ACC112 (cell line): ENCODE data around the gene CAMKMT.

Experiments used
- H2AFZ ChIP-seq: fragments of 200-600 bp; sonication (generic); one replicate; pipeline ENCODE4 v1.6.0; 2017; ENCODE audit warnings: antibody characterized with exemption, low read length; ENCODE audit not compliant: unreplicated experiment
- H3K27ac ChIP-seq: fragments of 200-600 bp; sonication (generic); 2 replicates; pipeline ENCODE4 v1.5.1; 2014; ENCODE audit warnings: low read depth, mild to moderate bottlenecking, antibody characterized with exemption, low read length, moderate library complexity
- H3K27me3 ChIP-seq: fragments of 200-600 bp; sonication (generic); 2 replicates; pipeline ENCODE4 v1.6.1; 2014; ENCODE audit warnings: mild to moderate bottlenecking, antibody characterized with exemption, low read length, moderate library complexity, mixed read lengths; ENCODE audit not compliant: insufficient read depth
- H3K36me3 ChIP-seq: fragments of 200-600 bp; sonication (generic); 2 replicates; pipeline ENCODE4 v1.6.1; 2016; ENCODE audit warnings: mild to moderate bottlenecking, antibody characterized with exemption, low read length, moderate library complexity, mixed read lengths; ENCODE audit not compliant: insufficient read depth
- H3K4me1 ChIP-seq: fragments of 200-600 bp; sonication (generic); one replicate; pipeline ENCODE4 v1.6.1; 2016; ENCODE audit warnings: low read length, mixed read lengths; ENCODE audit not compliant: insufficient read depth, unreplicated experiment, control insufficient read depth
- H3K4me3 ChIP-seq: fragments of 200-600 bp; sonication (generic); 2 replicates; pipeline ENCODE4 v1.5.1; 2014; ENCODE audit warnings: mild to moderate bottlenecking, low read depth, low read length
- H3K79me2 ChIP-seq: fragments of 200-600 bp; sonication (generic); one replicate; pipeline ENCODE4 v1.6.0; 2016; ENCODE audit warnings: low read length; ENCODE audit not compliant: control insufficient read depth, unreplicated experiment, insufficient read depth

Gene CAMKMT

DNA sequence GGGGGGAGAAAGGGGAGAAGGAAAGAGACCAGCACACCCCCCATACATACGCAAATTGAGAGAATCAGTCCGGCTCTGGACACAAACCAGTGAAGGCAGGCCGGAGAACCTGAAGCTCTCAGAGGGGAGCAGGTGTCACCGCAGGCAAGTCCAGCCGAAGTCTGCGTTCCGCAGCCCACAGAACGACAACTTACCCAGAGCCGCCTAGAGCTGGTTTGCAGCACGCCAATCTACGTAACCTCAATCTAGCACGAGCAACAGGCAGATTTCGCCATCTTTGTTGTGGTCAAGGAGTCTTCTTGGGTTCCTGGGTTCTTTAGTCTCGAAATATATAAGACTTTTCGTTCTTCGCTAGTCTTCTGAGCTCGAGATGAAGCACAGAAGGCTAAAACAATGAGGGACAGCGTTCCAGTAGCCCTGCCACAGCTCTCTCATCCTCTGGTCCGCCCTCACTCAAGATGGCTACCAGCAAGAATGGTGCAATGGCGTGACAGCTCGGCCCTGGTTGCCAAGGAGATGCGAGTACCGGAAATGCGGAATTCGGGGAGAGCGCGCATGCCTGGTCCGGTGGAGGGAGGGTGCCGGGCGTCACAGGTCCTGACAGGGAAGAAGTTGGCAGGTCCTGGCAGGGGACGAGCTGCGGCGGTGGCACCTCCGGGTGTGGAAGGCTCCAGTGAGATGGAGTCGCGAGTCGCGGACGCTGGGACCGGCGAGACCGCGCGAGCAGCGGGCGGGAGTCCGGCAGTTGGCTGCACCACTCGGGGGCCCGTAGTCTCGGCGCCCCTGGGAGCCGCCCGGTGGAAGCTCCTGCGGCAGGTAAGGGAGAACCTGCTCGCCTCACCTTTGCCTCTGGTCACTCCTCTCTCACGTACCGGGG is at the start of gene CAMKMT, which contains the start of gene PREPL:
Gene CAMKMT, plus strand, starts transcription at position 618 of the 877 bp plus-strand sequence.
Gene PREPL, minus strand, starts transcription at position 165 of the 877 bp plus-strand sequence. CDS start 15,152 bp downstream, outside the sequence.
- H3K4me1 ChIP-seq = peaks cover 14% of the 10 kb centered on the region
- peak within 1 kb of the TSS; percentile 94 for H2AFZ ChIP-seq
- H3K27me3 ChIP-seq = no peaks in the 10 kb centered on the region
- H3K27ac ChIP-seq = peak within 1 kb of the TSS; percentile 96
- no peaks in the 10 kb centered on the region for H3K36me3 ChIP-seq
- H3K79me2 ChIP-seq = peaks cover 31% of the 10 kb centered on the region
- peak within 1 kb of the TSS; percentile 89 for H3K4me3 ChIP-seq

DNA sequence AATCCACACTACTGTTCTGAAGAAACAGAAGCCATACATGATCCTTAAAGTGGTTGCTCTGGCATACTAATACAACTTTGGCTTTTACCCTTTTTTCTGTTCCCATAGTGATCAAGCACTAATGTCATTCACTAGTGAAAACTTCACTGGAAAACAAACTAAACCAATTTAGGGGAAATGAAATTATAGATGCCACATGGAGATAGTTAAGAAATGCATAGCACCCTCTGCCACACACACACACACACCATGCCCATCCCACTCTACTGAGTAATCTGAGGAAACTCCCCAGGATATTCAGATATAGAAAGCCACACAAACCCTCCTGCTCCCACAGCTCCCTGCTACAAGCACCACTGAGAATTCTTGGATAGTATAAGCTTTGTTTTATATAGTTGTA is 47.4 kb upstream of the CAMKMT start:
- Histone ChIP-seq H3K79me2 (no peaks in the 10 kb centered on the region), H3K27me3 (no peaks in the 10 kb centered on the region), H3K4me1 (no peaks in the 10 kb centered on the region), H2AFZ (no peak overlapping the region), H3K36me3 (peaks cover 60% of the 10 kb centered on the region), H3K4me3 (no peak overlapping the region), H3K27ac (no peak overlapping the region)

DNA sequence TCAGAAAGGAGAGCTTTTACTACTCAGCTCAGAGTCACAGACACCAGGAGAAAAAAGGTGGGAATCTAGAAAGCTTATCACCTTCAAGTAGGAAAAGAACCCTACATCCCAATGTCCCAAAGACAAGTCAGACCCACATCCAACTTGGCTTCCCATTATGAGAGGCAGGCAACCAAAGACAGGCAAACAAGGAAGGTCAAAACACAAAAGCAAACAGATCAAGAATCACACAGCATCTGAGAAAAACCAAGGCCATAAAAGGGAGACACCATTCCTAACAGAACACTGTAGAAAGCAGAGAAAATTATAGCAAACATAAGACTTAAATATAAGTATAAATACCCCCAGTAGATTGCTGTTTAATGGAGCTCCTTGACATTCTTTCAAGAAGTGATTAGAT is 45.8 kb upstream of the CAMKMT start:
- no peaks in the 10 kb centered on the region for H3K4me1 ChIP-seq
- no peaks in the 10 kb centered on the region for H3K27me3 ChIP-seq
- H3K4me3 ChIP-seq = no peak overlapping the region
- H3K27ac ChIP-seq = no peak overlapping the region
- H3K36me3 ChIP-seq = peaks cover 66% of the 10 kb centered on the region
- no peak overlapping the region for H2AFZ ChIP-seq
- no peaks in the 10 kb centered on the region for H3K79me2 ChIP-seq

DNA sequence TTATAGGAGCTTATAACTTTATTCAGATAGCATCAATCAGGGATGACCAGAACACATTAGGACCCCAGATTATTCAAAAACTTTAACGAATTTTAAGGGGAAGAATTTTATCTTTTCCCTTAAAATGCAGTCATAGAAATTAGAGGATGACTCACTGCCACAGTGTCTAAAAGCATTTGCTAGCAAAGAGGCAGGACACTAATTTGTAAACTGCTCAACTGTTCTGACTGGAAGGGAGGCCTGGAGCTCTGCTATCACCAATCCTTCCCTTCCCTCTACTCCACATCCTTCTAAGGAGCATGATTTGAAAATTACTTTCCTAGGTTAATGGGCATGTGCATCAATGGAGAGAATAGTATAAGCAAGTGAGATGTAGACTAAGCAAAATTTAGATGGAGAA is 40.9 kb upstream of the CAMKMT start:
- Histone ChIP-seq H3K4me1 (peaks cover 11% of the 10 kb centered on the region), H2AFZ (no peak overlapping the region), H3K27me3 (no peaks in the 10 kb centered on the region), H3K4me3 (no peak overlapping the region), H3K36me3 (peaks cover 54% of the 10 kb centered on the region), H3K27ac (no peak overlapping the region), H3K79me2 (no peaks in the 10 kb centered on the region)

GRCh38 chr2:44321360-44321759 is 40.4 kb upstream of the CAMKMT start:
- no peaks in the 10 kb centered on the region for H3K79me2 ChIP-seq
- no peak overlapping the region for H3K27ac ChIP-seq
- H2AFZ ChIP-seq = no peak overlapping the region
- peaks cover 11% of the 10 kb centered on the region for H3K4me1 ChIP-seq
- no peaks in the 10 kb centered on the region for H3K27me3 ChIP-seq
- H3K4me3 ChIP-seq = no peak overlapping the region
- H3K36me3 ChIP-seq = peaks cover 49% of the 10 kb centered on the region

- Histone ChIP-seq H3K27me3 (no peaks in the 10 kb centered on the region), H2AFZ (no peak overlapping the region), H3K36me3 (peaks cover 45% of the 10 kb centered on the region)
These were observed 36.7 kb upstream of the CAMKMT start for GRCh38 chr2:44324971-44325426.

DNA sequence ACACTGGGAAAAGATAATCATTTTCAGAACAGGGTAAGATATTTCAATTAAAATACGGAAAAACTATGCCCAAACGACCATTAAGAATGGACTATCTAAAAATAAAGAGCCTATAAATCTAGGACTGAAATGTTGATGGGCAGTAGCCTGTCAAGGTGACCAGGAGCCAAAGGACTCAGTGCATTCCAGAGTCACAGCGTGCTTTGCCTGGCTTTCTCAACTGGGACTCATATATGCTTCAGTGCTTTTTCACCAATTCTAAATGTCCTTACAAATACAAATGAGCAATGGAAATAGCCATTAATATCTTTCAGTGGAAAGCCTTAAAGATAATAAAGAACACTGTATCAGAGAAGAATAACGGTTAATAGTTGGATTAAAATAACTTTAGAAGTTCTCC is 35.9 kb upstream of the CAMKMT start:
- no peaks in the 10 kb centered on the region for H3K27me3 ChIP-seq
- no peak overlapping the region for H2AFZ ChIP-seq
- peaks cover 38% of the 10 kb centered on the region for H3K36me3 ChIP-seq
- H3K4me3 ChIP-seq = no peak overlapping the region
- peaks cover 11% of the 10 kb centered on the region for H3K4me1 ChIP-seq
- H3K27ac ChIP-seq = no peak overlapping the region
- H3K79me2 ChIP-seq = no peaks in the 10 kb centered on the region

More at GRCh38 chr2:44324971-44325426, 36.7 kb upstream of the CAMKMT start:
- Histone ChIP-seq H3K79me2 (no peaks in the 10 kb centered on the region), H3K27ac (no peak overlapping the region), H3K4me3 (no peak overlapping the region), H3K4me1 (peaks cover 11% of the 10 kb centered on the region)

GRCh38 chr2:44326548-44327264 is 35.0 kb upstream of the CAMKMT start:
- H3K79me2 ChIP-seq = no peaks in the 10 kb centered on the region
- no peaks in the 10 kb centered on the region for H3K27me3 ChIP-seq
- peaks cover 31% of the 10 kb centered on the region for H3K36me3 ChIP-seq
- no peak overlapping the region for H3K4me3 ChIP-seq
- H3K4me1 ChIP-seq = peaks cover 11% of the 10 kb centered on the region
- no peak overlapping the region for H3K27ac ChIP-seq
- H2AFZ ChIP-seq = no peak overlapping the region

GRCh38 chr2:44328750-44329149 is 33.0 kb upstream of the CAMKMT start:
- Histone ChIP-seq H3K4me3 (no peak overlapping the region), H3K4me1 (peaks cover 11% of the 10 kb centered on the region), H2AFZ (no peak overlapping the region), H3K27ac (no peak overlapping the region), H3K79me2 (no peaks in the 10 kb centered on the region), H3K36me3 (peaks cover 28% of the 10 kb centered on the region), H3K27me3 (no peaks in the 10 kb centered on the region)

DNA sequence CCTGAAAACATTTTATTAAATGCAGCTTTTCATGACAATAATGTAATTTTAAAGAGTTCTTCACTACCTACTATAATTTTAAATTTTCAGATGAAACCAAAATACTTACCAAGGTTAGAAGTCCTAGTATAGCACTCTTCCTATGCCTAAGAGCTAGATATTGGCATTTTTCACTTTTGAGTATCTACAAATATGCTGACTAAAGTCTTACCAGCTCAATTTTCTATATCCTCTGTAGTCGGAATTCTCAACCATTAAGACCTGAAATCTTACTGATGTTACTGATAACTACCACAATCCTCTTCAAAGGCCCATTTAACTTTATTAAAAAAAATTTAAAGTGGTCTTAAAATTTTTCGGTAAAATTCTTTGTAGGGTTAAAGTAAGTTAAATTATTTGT is 32.4 kb upstream of the CAMKMT start:
- H2AFZ ChIP-seq = no peak overlapping the region
- H3K36me3 ChIP-seq = peaks cover 29% of the 10 kb centered on the region
- no peaks in the 10 kb centered on the region for H3K27me3 ChIP-seq
- H3K27ac ChIP-seq = no peak overlapping the region
- H3K4me1 ChIP-seq = peaks cover 11% of the 10 kb centered on the region
- H3K79me2 ChIP-seq = peaks cover 4% of the 10 kb centered on the region
- H3K4me3 ChIP-seq = no peak overlapping the region
